Neural progenitor cell (in vitro differentiated cells): ENCODE results near the gene FOXA1. TPM values are rescaled to one million over a fixed set of nuclear protein-coding genes. Genes with fewer than 3 reads are reported as not detected.

ENCODE experiments used
- DNase-seq: peaks from one replicate; pipeline ENCODE4 v3.0.0-alpha.2; 2016; ENCODE audit warnings: low spot score
- H2AFZ ChIP-seq: fragments of 200-600 bp; sonication (generic); replicated peaks from 2 replicates; pipeline ENCODE4 v1.6.1; 2016; ENCODE audit warnings: antibody characterized with exemption
- H3F3A ChIP-seq: fragments of 200-600 bp; sonication (generic); 2 replicates; pipeline ENCODE4 v1.6.1; 2016; ENCODE audit warnings: antibody characterized with exemption, low read depth
- H3K27ac ChIP-seq: fragments of 200-600 bp; sonication (generic); 2 replicates; pipeline ENCODE4 v1.5.1; 2016; ENCODE audit warnings: mild to moderate bottlenecking
- H3K27me3 ChIP-seq: fragments of 200-600 bp; sonication (generic); 2 replicates; pipeline ENCODE4 v1.6.1; 2016; ENCODE audit warnings: mild to moderate bottlenecking, moderate library complexity
- H3K36me3 ChIP-seq: fragments of 200-600 bp; sonication (generic); 2 replicates; pipeline ENCODE4 v1.5.1; 2016
- H3K4me1 ChIP-seq: fragments of 200-600 bp; sonication (generic); 2 replicates; pipeline ENCODE4 v1.6.1; 2016; ENCODE audit warnings: mixed run types
- H3K4me2 ChIP-seq: fragments of 200-600 bp; sonication (generic); 2 replicates; pipeline ENCODE4 v1.6.1; 2016
- H3K4me3 ChIP-seq: fragments of 200-600 bp; sonication (generic); 2 replicates; pipeline ENCODE4 v1.5.1; 2016
- H3K79me2 ChIP-seq: fragments of 200-600 bp; sonication (generic); 2 replicates; pipeline ENCODE4 v1.6.1; 2016; ENCODE audit warnings: low read depth
- H3K9ac ChIP-seq: fragments of 200-600 bp; sonication (generic); 2 replicates; pipeline ENCODE4 v1.6.1; 2016
- H3K9me3 ChIP-seq: fragments of 200-600 bp; sonication (generic); 2 replicates; pipeline ENCODE4 v1.5.1; 2016; ENCODE audit warnings: low read depth
- H4K20me1 ChIP-seq: fragments of 200-600 bp; sonication (generic); 2 replicates; pipeline ENCODE4 v1.6.1; 2016; ENCODE audit warnings: low read depth
- H3K27ac Mint-ChIP-seq: 3 replicates; pipeline ENCODE4 v1.8.0; 2021; ENCODE audit warnings: mixed read lengths
- H3K27me3 Mint-ChIP-seq: 2 replicates; pipeline ENCODE4 v1.8.0; 2022; ENCODE audit warnings: low read depth, mild to moderate bottlenecking, inconsistent platforms, moderate library complexity, mixed read lengths; ENCODE audit not compliant: insufficient read depth
- H3K36me3 Mint-ChIP-seq: 3 replicates; pipeline ENCODE4 v1.8.0; 2021; ENCODE audit warnings: mixed read lengths
- H3K4me1 Mint-ChIP-seq: 3 replicates; pipeline ENCODE4 v1.8.0; 2021; ENCODE audit warnings: mixed read lengths
- H3K4me3 Mint-ChIP-seq: 3 replicates; pipeline ENCODE4 v1.8.0; 2021; ENCODE audit warnings: mild to moderate bottlenecking, moderate library complexity, mixed read lengths
- H3K9me3 Mint-ChIP-seq: 3 replicates; pipeline ENCODE4 v1.8.0; 2020; ENCODE audit warnings: mixed read lengths
- CTCF ChIP-seq: fragments of 200-600 bp; sonication (generic); IDR thresholded peaks from 2 replicates; pipeline ENCODE4 v1.5.1; 2017; ENCODE audit warnings: antibody characterized with exemption, mild to moderate bottlenecking
- EZH2 ChIP-seq: fragments of 200-600 bp; sonication (generic); IDR thresholded peaks from 2 replicates; pipeline ENCODE4 v1.6.1; 2017; ENCODE audit warnings: antibody characterized with exemption, mild to moderate bottlenecking, moderate library complexity
- EZH2phosphoT487 ChIP-seq: fragments of 200-600 bp; sonication (generic); IDR thresholded peaks from 2 replicates; pipeline ENCODE4 v1.6.1; 2017; ENCODE audit warnings: antibody characterized with exemption
- total RNA-seq: library from RNA; depleted of rRNA; stranded (reverse); fragments of >200 nt; gene quantifications from 2 replicates; pipeline ENCODE4 v1.2.3, GENCODE V29; 2015; ENCODE audit warnings: low replicate concordance

Gene FOXA1
- total RNA-seq, 1 donor from 2014 or later, result 0.06 TPM

DNA sequence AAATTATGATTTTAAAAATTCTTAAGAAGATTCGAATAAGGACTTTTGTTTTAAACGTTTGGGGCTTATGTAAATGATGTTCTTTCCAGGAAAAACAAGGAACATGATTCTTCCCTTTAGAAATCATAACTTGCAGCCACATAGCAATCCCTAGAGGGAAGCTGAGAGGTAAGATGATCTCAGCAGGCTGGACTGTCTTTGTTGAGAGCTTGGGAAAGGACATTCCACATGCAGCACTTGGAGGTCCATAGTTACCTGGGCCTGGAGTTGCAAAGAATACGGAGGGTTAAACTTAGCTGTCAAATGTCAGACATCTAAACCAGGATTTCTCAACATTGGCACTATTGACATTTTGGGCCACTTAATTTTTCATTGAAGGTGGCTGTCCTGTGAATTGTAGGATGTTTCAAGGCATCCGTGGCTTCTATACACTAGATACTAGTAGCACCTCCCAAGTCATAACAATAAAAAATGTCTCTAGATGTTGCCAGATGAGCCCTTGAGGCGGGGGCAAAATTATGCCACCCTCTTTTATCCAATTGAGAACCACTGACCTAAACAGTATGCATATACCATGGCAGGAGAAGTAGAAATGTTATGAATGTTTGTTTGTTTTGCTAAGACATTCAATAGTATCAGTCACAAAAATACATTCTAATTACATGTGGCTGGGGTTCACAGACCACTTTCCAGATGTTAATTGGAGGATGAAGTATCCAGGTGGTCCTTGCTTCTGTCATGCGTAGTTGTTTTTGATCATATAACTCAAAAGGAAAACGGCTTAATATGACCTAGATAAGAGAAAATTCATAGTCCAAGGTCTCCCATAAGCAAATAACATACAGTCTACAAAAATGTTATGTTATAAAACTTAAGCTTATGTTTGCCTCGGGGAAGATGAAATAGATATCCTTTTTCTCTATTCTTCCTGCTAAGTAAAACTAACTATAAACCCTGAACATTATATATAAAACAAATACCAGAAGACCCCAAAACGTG is 30.8 kb upstream of the FOXA1 start:
- peaks cover 11% of the 10 kb centered on the region for H3K27me3 Mint-ChIP-seq
- H3K4me2 ChIP-seq, result no peak overlapping the region

DNA sequence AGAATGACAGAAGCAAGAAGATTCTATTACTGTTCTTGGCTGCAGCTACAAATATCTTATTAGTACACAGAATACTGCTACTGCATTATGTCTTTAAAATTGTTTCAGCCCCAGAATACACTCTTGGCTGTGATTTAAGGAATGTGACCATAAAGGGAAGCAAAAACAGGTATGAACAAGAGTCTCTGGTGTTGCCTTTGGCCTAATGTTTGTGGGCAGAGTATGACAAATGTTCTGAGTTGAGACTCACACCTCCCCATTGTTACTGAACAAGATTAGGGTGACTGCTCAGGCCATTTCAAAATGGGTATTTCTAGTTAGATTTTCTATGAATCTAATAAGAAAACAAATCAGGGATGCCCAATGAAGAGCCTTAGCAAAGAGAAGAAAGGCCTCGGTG is 28.9 kb upstream of the FOXA1 start:
- Mint-ChIP-seq H3K4me1 (peaks cover 6% of the 10 kb centered on the region), H3K27me3 (peaks cover 16% of the 10 kb centered on the region), H3K36me3 (no peaks in the 10 kb centered on the region), H3K4me3 (no peak overlapping the region), H3K9me3 (peaks cover 9% of the 10 kb centered on the region), H3K27ac (no peak overlapping the region)
- Histone ChIP-seq H3K4me2 (no peak overlapping the region), H3K9me3 (no peaks in the 10 kb centered on the region), H4K20me1 (no peaks in the 10 kb centered on the region), H3K4me3 (no peak overlapping the region), H3F3A (peaks cover 5% of the 10 kb centered on the region), H3K27me3 (peaks cover 70% of the 10 kb centered on the region), H3K4me1 (no peaks in the 10 kb centered on the region), H3K9ac (no peak overlapping the region), H2AFZ (no peak overlapping the region), H3K36me3 (no peaks in the 10 kb centered on the region), H3K79me2 (no peaks in the 10 kb centered on the region), H3K27ac (no peak overlapping the region)
- no peak for DNase-seq
- TF ChIP-seq CTCF (no peak), EZH2phosphoT487 (no peak), EZH2 (no peak)

More for the DNA sequence above, 30.8 kb upstream of the FOXA1 start:
- peaks cover 57% of the 10 kb centered on the region for H3K27me3 ChIP-seq
- Mint-ChIP-seq H3K27ac (no peak overlapping the region), H3K4me3 (no peak overlapping the region), H3K9me3 (peaks cover 19% of the 10 kb centered on the region), H3K36me3 (no peaks in the 10 kb centered on the region), H3K4me1 (peaks cover 6% of the 10 kb centered on the region)
- no peak overlapping the region for H3K4me3 ChIP-seq
- peaks cover 5% of the 10 kb centered on the region for H3F3A ChIP-seq
- H2AFZ ChIP-seq, result no peak overlapping the region
- TF ChIP-seq CTCF, result no peak
- no peak for TF ChIP-seq EZH2
- no peak for TF ChIP-seq EZH2phosphoT487
- H3K4me1 ChIP-seq, result no peaks in the 10 kb centered on the region
- H3K36me3 ChIP-seq, result no peaks in the 10 kb centered on the region
- no peak overlapping the region for H3K27ac ChIP-seq
- H3K9me3 ChIP-seq, result no peaks in the 10 kb centered on the region
- H3K9ac ChIP-seq, result no peak overlapping the region
- no peak for DNase-seq
- H4K20me1 ChIP-seq, result no peaks in the 10 kb centered on the region
- H3K79me2 ChIP-seq, result no peaks in the 10 kb centered on the region

- no peak for DNase-seq
- no peak overlapping the region for H3K27ac Mint-ChIP-seq
- H3K9me3 Mint-ChIP-seq, result peaks cover 5% of the 10 kb centered on the region
- no peaks in the 10 kb centered on the region for H3K9me3 ChIP-seq
- H3K4me3 Mint-ChIP-seq, result no peak overlapping the region
- no peaks in the 10 kb centered on the region for H3K36me3 ChIP-seq
- no peak overlapping the region for H3K27ac ChIP-seq
- H3K4me1 ChIP-seq, result no peaks in the 10 kb centered on the region
- H3K4me3 ChIP-seq, result no peak overlapping the region
- H3K27me3 ChIP-seq, result peaks cover 70% of the 10 kb centered on the region
- H3K4me2 ChIP-seq, result no peak overlapping the region
- H3K4me1 Mint-ChIP-seq, result peaks cover 6% of the 10 kb centered on the region
- no peaks in the 10 kb centered on the region for H4K20me1 ChIP-seq
- no peaks in the 10 kb centered on the region for H3K79me2 ChIP-seq
- TF ChIP-seq CTCF, result no peak
- no peak for TF ChIP-seq EZH2
- no peak for TF ChIP-seq EZH2phosphoT487
- H3F3A ChIP-seq, result peaks cover 5% of the 10 kb centered on the region
- no peak overlapping the region for H2AFZ ChIP-seq
- no peaks in the 10 kb centered on the region for H3K36me3 Mint-ChIP-seq
- peaks cover 16% of the 10 kb centered on the region for H3K27me3 Mint-ChIP-seq
- no peak overlapping the region for H3K9ac ChIP-seq
Measured at GRCh38 chr14:37623426-37623951, 28.4 kb upstream of the FOXA1 start.
